MM.1S (cell line): ENCODE data around the gene FUT8.

ENCODE experiments used
- CTCF ChIP-seq: fragments of 300-600 bp; sonication (generic); IDR thresholded peaks from 2 replicates; pipeline ENCODE4 v1.5.1; 2016; ENCODE audit warnings: antibody characterized with exemption, low read length, mixed read lengths
- EZH2 ChIP-seq: fragments of 300-600 bp; sonication (generic); optimal IDR thresholded peaks from 2 replicates; pipeline ENCODE3; 2017; ENCODE audit warnings: low read depth, mild to moderate bottlenecking, antibody characterized with exemption, low read length, mixed read lengths

- TF ChIP-seq CTCF, result no peak
- no peak for TF ChIP-seq EZH2
Observed at GRCh38 chr14:65429757-65430156, 17.2 kb downstream of the FUT8 start.
